Effector memory CD4-positive, alpha-beta T cell (primary cell): Measurements from ENCODE around the gene C19orf44.
"Not testable (repeated sequence)": the region's sequence is repeated elsewhere in the genome, so short reads cannot be mapped to it uniquely, and the experiment has no call there.

Experiments used
- DNase-seq, 3 donors: peaks; one replicate each; pipeline ENCODE4 v3.0.0-alpha.2; 2020
- H3K27ac ChIP-seq: 2 replicates; pipeline ENCODE4 v1.7.0; 2013; ENCODE audit warnings: mild to moderate bottlenecking, low read length, moderate library complexity; ENCODE audit not compliant: insufficient read depth, poor library complexity, severe bottlenecking
- H3K27me3 ChIP-seq: replicated peaks from 2 replicates; pipeline ENCODE4 v1.7.0; 2013; ENCODE audit warnings: mild to moderate bottlenecking, low read length; ENCODE audit not compliant: insufficient read depth, control insufficient read depth, poor library complexity, severe bottlenecking
- H3K36me3 ChIP-seq: 2 replicates; pipeline ENCODE4 v1.7.0; 2013; ENCODE audit warnings: mild to moderate bottlenecking, low read length, moderate library complexity; ENCODE audit not compliant: control insufficient read depth, insufficient read depth
- H3K4me1 ChIP-seq: 2 replicates; pipeline ENCODE4 v1.7.0; 2013; ENCODE audit warnings: low read length, mild to moderate bottlenecking; ENCODE audit not compliant: control insufficient read depth, insufficient read depth, poor library complexity, severe bottlenecking
- H3K4me3 ChIP-seq: 2 replicates; pipeline ENCODE4 v1.7.0; 2013; ENCODE audit warnings: low read length, low read depth, mild to moderate bottlenecking; ENCODE audit not compliant: insufficient read depth, poor library complexity, severe bottlenecking
- H3K9me3 ChIP-seq: 2 replicates; pipeline ENCODE4 v1.7.0; 2013; ENCODE audit warnings: mild to moderate bottlenecking, low read length, moderate library complexity; ENCODE audit not compliant: control insufficient read depth

C19orf44 gene

DNA sequence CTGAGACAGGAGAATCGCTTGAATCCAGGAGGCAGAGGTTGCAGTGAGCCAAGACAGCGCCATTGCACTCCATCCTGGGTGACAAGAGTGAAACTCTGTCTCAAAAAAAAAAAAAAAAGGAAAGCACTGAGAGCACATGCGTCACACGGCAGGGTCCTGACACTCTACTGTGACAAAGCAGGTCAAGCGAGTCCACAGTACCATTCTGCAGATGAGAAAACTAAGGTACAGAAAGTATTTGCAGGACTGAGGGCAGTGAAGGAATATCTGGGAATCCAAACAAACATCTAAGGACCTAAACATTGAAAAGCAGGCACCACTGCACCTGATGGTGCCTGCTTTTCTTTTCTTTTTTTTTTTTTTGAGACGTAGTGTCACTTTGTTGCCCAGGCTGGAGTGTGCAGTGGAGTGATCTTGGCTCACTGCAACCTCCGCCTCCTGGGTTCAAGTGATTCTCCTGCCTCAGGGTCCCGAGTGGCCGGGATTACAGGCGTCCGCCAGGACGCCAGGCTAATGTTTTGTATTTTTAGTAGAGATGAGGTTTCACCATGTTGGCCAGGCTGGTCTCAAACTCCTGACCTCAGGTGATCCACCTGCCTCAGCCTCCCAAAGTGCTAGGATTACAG, 29.3 kb upstream of the C19orf44 start:
- H3K36me3 ChIP-seq, H3K27me3 ChIP-seq, H3K4me1 ChIP-seq, H3K27ac ChIP-seq, H3K4me3 ChIP-seq, H3K9me3 ChIP-seq, DNase-seq: not testable (repeated sequence)

DNA sequence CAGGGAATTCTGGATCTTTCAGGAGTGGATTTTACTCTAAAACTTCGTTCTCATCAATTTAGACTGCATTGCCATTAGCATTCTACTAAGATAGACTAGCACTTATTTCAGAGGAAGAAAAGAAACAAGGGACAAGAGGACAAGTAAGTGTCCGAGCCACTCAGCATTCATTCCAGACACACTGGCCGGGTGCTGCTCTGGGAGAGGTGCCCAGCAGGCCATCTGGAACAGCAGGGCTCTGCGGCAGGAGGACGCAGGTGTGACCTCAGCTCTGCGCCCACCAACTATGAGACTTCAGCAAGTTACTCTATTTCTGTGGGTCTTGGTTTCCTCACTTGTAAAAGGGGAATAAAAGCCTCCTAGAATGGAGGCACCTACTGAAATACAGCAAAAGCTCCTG, 28.6 kb upstream of the C19orf44 start:
- Histone ChIP-seq H3K27me3 (no peaks in the 10 kb centered on the region), H3K9me3 (no peaks in the 10 kb centered on the region), H3K4me1 (peaks cover 12% of the 10 kb centered on the region), H3K27ac (no peak overlapping the region), H3K4me3 (no peak overlapping the region), H3K36me3 (no peaks in the 10 kb centered on the region)
- DNase-seq = no peak

DNA sequence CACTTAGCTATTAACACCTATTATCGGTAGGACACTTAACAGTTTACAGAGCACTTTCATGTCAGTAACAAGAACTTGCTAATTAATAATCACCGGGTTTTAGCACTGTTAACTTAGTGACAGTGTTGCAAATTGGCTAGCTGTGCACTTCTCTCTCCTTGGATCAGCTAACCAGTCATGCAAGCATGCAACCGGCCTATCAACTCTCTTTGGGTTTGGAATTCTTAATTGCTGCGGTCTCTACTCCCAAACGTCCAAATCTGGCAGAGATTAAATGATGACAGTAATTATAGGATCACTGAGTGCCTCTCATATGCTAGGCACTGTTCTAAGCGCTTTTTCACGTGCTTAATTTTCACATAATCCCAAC, 25.7 kb upstream of the C19orf44 start:
- peak overlapping the region; percentile 74 for H3K4me3 ChIP-seq
- DNase-seq = no peak
- H3K9me3 ChIP-seq = no peaks in the 10 kb centered on the region
- H3K36me3 ChIP-seq = no peaks in the 10 kb centered on the region
- no peaks in the 10 kb centered on the region for H3K27me3 ChIP-seq
- peaks cover 12% of the 10 kb centered on the region for H3K4me1 ChIP-seq
- H3K27ac ChIP-seq = no peak overlapping the region

DNA sequence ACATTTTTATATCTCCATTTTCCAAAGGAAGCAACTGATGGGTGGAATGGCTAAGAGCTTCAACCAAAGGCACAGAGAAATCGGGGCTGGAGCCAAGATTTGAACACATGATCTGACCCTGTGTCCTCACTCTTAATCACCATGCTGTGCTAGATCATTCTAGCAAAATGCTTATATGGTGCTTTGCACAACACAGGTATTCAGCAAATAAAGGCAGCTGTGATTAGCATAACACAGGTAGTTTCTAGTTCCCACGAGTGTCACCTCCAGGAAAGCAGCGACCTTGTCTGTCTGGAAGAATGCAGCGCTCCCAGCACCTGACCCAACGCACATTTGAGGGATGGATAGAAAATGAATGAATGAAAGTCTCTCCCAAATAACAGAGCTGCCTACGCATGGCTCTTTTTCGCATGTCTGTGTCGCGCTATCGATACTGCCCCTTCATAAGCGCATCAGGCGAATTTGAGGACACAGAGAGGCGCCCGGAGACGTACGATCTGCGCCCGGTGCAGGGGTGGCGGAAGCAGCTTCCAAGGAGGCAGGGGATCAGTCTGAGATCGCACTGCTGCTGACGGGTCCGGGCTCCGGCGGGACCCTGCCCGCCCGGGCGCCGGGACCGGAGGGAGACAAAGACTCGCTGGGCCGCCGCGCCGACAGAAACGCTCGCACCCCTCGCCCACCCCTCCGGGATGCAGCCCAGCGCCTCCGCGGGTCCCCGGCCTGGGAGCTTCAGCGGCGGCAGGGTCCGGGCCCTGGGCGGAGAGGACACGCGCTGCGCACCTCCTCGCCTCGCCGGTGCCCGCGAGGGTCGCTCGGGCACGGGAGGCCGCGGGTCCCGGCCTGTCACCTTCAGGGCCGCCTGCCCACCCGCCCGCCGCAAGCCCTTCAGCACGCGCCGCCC, 25.0 kb upstream of the C19orf44 start:
- peak overlapping the region; percentile 74 for H3K4me3 ChIP-seq
- peaks cover 12% of the 10 kb centered on the region for H3K4me1 ChIP-seq
- DNase-seq = no peak
- no peaks in the 10 kb centered on the region for H3K27me3 ChIP-seq
- no peaks in the 10 kb centered on the region for H3K36me3 ChIP-seq
- H3K27ac ChIP-seq = peak overlapping the region; percentile 69
- H3K9me3 ChIP-seq = no peaks in the 10 kb centered on the region

DNA sequence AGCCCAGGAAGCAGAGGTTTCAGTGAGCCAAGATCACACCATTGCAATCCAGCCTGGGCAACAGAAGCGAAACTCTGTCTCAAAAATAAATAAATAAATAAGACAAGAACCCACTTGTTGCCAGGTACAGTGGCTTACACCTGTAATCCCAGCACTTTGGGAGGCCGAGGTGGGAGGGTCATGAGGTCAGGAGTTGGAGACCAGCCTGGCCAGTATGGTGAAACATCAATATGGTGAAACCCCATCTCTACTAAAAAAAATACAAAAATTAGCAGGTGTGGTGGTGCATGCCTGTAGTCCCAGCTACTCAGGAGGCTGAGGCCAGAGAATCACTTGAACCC, 23.7 kb upstream of the C19orf44 start:
- Histone ChIP-seq H3K4me3 (peak overlapping the region; percentile 74), H3K27ac (peak overlapping the region; percentile 69), H3K4me1 (peaks cover 12% of the 10 kb centered on the region)
- not testable (repeated sequence) for DNase-seq, H3K27me3 ChIP-seq, H3K9me3 ChIP-seq, H3K36me3 ChIP-seq

DNA sequence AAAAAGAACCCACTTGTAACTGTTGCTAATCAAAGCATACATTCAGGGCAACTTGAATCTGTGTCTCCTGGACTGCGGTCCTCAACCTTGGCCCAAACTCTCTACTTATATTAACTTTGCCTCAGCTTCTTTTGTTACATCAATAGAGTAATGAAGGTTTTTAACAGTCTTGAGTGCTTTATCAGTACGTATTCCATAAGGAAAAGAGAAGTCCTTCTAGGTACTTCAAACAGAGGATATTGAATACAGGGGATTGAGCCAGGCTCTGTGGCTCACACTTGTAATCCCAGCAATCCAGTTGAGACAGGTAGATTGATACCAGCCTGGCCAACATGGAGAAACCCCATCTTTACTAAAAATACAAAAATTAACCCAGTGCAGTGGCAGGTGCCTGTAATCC, 23.2 kb upstream of the C19orf44 start:
- no peaks in the 10 kb centered on the region for H3K36me3 ChIP-seq
- no peak overlapping the region for H3K4me3 ChIP-seq
- H3K4me1 ChIP-seq = peaks cover 12% of the 10 kb centered on the region
- no peak for DNase-seq
- H3K9me3 ChIP-seq = no peaks in the 10 kb centered on the region
- no peak overlapping the region for H3K27ac ChIP-seq
- H3K27me3 ChIP-seq = no peaks in the 10 kb centered on the region

DNA sequence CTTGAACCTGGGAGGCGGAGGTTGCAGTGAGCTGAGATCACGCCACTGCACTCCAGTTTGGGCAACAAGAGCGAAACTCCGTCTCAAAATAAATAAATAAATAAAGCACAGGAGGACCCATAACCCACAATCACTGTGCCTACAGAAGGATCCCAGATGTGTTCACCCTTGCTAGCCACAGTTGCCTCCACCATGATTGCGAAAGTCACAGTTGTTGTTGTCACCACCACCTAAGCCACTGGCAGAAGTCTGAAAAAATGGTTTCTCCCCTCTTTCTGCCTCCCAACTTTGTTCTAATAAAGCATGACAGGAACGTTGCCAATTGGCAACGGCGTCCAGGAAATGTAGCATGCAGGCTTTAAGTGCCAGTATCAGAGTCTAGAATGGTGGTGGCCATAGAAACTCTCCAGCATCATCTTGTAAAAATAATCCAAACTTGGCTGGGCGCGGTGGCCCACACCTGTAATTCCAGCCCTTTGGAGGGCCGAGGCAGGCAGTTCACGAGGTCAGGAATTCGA, 22.3 kb upstream of the C19orf44 start:
- Histone ChIP-seq H3K4me3 (no peak overlapping the region), H3K36me3 (no peaks in the 10 kb centered on the region), H3K27ac (no peak overlapping the region), H3K27me3 (no peaks in the 10 kb centered on the region), H3K4me1 (peaks cover 12% of the 10 kb centered on the region), H3K9me3 (no peaks in the 10 kb centered on the region)
- DNase-seq = no peak

DNA sequence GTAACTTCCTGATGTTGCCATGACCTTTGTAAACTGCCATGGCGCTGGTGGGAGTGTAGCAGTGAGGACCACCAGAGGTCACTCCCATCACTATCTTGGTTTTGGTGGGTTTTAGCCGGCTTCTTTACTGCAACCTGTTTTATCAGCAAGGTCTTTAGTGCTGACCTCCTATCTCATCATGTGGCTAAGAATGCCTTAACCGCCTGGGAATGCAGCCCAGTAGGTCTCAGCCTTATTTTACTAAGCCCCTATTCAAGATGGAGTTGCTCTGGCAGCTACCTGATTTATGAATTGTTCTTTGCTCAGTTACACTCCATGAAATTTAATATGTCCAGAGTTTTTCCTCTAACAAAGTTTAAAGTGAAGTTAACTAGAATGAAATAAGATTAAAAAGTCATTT, 19.8 kb upstream of the C19orf44 start:
- Histone ChIP-seq H3K9me3 (no peaks in the 10 kb centered on the region), H3K4me3 (no peak overlapping the region), H3K27ac (no peak overlapping the region)

DNA sequence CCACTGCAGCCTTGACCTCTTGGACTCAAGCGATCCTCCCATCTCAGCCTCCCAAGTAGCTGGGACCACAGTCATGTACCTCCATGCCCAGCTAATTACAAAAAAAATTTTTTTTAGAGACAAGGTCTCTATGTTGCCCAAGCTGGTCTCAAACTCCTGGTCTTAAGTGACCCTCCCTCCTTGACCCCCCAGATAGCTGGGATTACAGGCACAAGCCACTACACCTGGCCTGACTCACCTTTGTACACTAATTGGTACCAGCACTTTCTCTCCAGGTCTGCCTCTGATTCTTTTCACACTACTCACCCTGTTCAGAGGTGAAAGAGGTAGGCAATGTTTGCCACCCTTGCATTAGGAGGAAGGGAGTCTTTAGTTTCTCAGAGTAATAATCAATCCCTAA, 18.9 kb upstream of the C19orf44 start:
- DNase-seq = no peak
- H3K36me3 ChIP-seq = no peaks in the 10 kb centered on the region
- no peaks in the 10 kb centered on the region for H3K27me3 ChIP-seq
- no peak overlapping the region for H3K4me3 ChIP-seq
- peaks cover 2% of the 10 kb centered on the region for H3K4me1 ChIP-seq
- H3K9me3 ChIP-seq = no peaks in the 10 kb centered on the region
- H3K27ac ChIP-seq = no peak overlapping the region

More for the DNA sequence above, 19.8 kb upstream of the C19orf44 start:
- Histone ChIP-seq H3K36me3 (no peaks in the 10 kb centered on the region), H3K27me3 (no peaks in the 10 kb centered on the region), H3K4me1 (peaks cover 4% of the 10 kb centered on the region)
- no peak for DNase-seq

DNA sequence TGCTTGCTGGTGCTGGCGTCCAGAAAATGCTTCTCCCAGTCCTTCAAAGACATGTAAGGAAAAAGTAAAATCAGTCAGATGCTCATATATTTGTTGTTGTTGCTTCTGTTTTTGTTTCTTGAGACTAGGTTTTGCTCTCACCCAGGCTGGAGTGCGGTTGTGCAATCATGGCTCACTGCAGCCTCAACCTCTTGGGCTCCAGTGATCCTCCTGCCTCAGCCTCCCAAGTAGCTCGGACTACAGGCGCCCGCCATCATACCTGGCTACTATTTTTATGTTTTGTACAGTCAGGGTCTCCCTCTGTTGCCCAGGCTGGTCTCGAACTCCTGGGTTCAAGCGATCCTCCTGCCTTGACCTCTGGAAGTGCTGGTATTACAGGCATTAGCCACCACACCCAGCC, 13.4 kb upstream of the C19orf44 start:
- Histone ChIP-seq H3K36me3 (no peaks in the 10 kb centered on the region), H3K27ac (no peak overlapping the region), H3K4me3 (no peak overlapping the region), H3K9me3 (no peaks in the 10 kb centered on the region), H3K27me3 (no peaks in the 10 kb centered on the region), H3K4me1 (no peaks in the 10 kb centered on the region)
- no peak for DNase-seq
